Erythroblast (primary cell): ENCODE data around the gene CINP.
"Not testable (repeated sequence)": the region's sequence is repeated elsewhere in the genome, so short reads cannot be mapped to it uniquely, and the experiment has no call there.

Experiments
- GATA1 ChIP-seq: IDR thresholded peaks from 2 replicates; pipeline ENCODE4 v1.6.1; 2011; ENCODE audit warnings: low read depth, mild to moderate bottlenecking, control low read depth, low read length, moderate library complexity
- POLR2A ChIP-seq: IDR thresholded peaks from 2 replicates; pipeline ENCODE4 v1.6.1; 2011; ENCODE audit warnings: mild to moderate bottlenecking, low read length

DNA sequence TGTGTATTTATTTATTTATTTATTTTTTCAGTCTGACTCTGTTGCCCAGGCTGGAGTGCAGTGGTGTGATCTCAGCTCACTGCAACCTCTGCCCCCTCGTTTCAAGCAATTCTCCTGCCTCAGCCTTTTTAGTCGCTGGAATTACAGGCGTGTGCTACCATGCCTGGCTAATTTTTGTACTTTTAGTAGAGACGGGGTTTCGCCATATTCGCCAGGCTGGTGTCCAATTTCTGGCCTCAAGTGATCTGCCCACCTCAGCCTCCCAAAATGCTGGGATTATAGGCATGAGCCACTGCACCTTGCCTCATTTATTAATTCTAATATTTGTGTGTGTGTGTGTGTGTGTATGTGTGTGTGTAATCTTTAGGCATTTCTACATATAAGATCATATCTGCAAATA is 33.3 kb downstream of the CINP start:
- TF ChIP-seq POLR2A, GATA1: not testable (repeated sequence)
